WTC11 (cell line): Measurements from ENCODE around the gene ZMYND12. TPM values are rescaled to one million over a fixed set of nuclear protein-coding genes. Genes with fewer than 3 reads are reported as not detected.

Source experiments
- ATAC-seq: fragments of 200-7000 bp; cut with Tn5 transposase; 2 replicates; pipeline ENCODE4 v1.10.0; 2021; ENCODE audit warnings: mild to moderate bottlenecking, moderate library complexity
- CTCF ChIA-PET: fragments of 300-600 bp; sonication (Branson Sonifier 250); formaldehyde crosslinking; loops from one replicate; lab custom pipeline; 2021; ENCODE audit warnings: antibody characterized with exemption; lab: Charles Lee
- POLR2A ChIA-PET: fragments of 350-600 bp; sonication (Branson Sonifier 250); formaldehyde crosslinking; loops from one replicate; lab custom pipeline; 2021; ENCODE audit warnings: antibody characterized with exemption; lab: Charles Lee
- DNase-seq: peaks from one replicate; pipeline ENCODE4 v3.0.0; 2021; ENCODE audit warnings: low spot score
- H3K27ac Mint-ChIP-seq: 2 replicates; pipeline ENCODE4 v1.8.0; 2021; ENCODE audit warnings: mixed read lengths
- H3K27me3 Mint-ChIP-seq: 2 replicates; pipeline ENCODE4 v1.8.0; 2021; ENCODE audit warnings: low read depth, mild to moderate bottlenecking, moderate library complexity, mixed read lengths
- H3K36me3 Mint-ChIP-seq: 2 replicates; pipeline ENCODE4 v1.8.0; 2021; ENCODE audit warnings: mixed read lengths
- H3K4me1 Mint-ChIP-seq: 2 replicates; pipeline ENCODE4 v1.8.0; 2022; ENCODE audit warnings: mixed read lengths
- H3K4me3 Mint-ChIP-seq: 2 replicates; pipeline ENCODE4 v1.8.0; 2021; ENCODE audit warnings: mild to moderate bottlenecking, moderate library complexity, mixed read lengths
- H3K9me3 Mint-ChIP-seq: 2 replicates; pipeline ENCODE4 v1.8.0; 2021; ENCODE audit warnings: mixed read lengths
- AFF4 ChIP-seq: sonication (generic); formaldehyde crosslinking; IDR thresholded peaks from 2 replicates; pipeline ENCODE4 v1.8.1; 2023; ENCODE audit warnings: mild to moderate bottlenecking, missing genetic modification reagents, borderline replicate concordance
- CTCF ChIP-seq: fragments of 200-600 bp; IDR thresholded peaks from 2 replicates; pipeline ENCODE4 v1.8.0; 2022; ENCODE audit warnings: antibody characterized with exemption
- ERG ChIP-seq: fragments of 250-450 bp; sonication (Bioruptor Pico); IDR thresholded peaks from 2 replicates; pipeline ENCODE4 v1.8.0; 2021; ENCODE audit warnings: mild to moderate bottlenecking
- GRHL2 ChIP-seq: fragments of 250-450 bp; sonication (Bioruptor Pico); IDR thresholded peaks from 2 replicates; pipeline ENCODE4 v1.8.0; 2022; ENCODE audit warnings: mild to moderate bottlenecking, moderate library complexity; ENCODE audit not compliant: insufficient replicate concordance, severe bottlenecking
- JAZF1 ChIP-seq: fragments of 250-450 bp; sonication (Bioruptor Pico); IDR thresholded peaks from 2 replicates; pipeline ENCODE4 v1.9.0; 2021; ENCODE audit warnings: moderate library complexity, mild to moderate bottlenecking, inconsistent platforms
- MAX ChIP-seq: sonication (generic); formaldehyde crosslinking; IDR thresholded peaks from 2 replicates; pipeline ENCODE4 v1.8.0; 2022; ENCODE audit warnings: mild to moderate bottlenecking, missing genetic modification reagents
- NR1H2 ChIP-seq: sonication (generic); formaldehyde crosslinking; IDR thresholded peaks from 2 replicates; pipeline ENCODE4 v1.9.0; 2021; ENCODE audit warnings: mild to moderate bottlenecking, moderate library complexity, missing genetic modification reagents
- OVOL2 ChIP-seq: fragments of 250-450 bp; sonication (Bioruptor Pico); IDR thresholded peaks from 2 replicates; pipeline ENCODE4 v1.9.0; 2021; ENCODE audit warnings: mild to moderate bottlenecking, borderline replicate concordance
- PRRX2 ChIP-seq: fragments of 250-450 bp; sonication (Bioruptor Pico); IDR thresholded peaks from 2 replicates; pipeline ENCODE4 v1.8.0; 2021; ENCODE audit warnings: mild to moderate bottlenecking
- SMAD4 ChIP-seq: sonication (generic); formaldehyde crosslinking; IDR thresholded peaks from 2 replicates; pipeline ENCODE4 v1.8.0; 2022; ENCODE audit warnings: mild to moderate bottlenecking, missing genetic modification reagents
- SOX15 ChIP-seq: fragments of 250-450 bp; sonication (Bioruptor Pico); IDR thresholded peaks from 2 replicates; pipeline ENCODE4 v1.9.0; 2021; ENCODE audit warnings: mild to moderate bottlenecking
- STAT6 ChIP-seq: sonication (generic); formaldehyde crosslinking; conservative IDR thresholded peaks from 2 replicates; pipeline ENCODE4 v1.8.1; 2023; ENCODE audit warnings: mild to moderate bottlenecking, low read depth, missing genetic modification reagents, moderate library complexity
- TEAD1 ChIP-seq: sonication (generic); formaldehyde crosslinking; IDR thresholded peaks from 2 replicates; pipeline ENCODE4 v1.8.0; 2022; ENCODE audit warnings: mild to moderate bottlenecking, missing genetic modification reagents
- total RNA-seq: library from RNA; stranded (reverse); gene quantifications from 3 replicates; pipeline ENCODE4 v1.2.3, GENCODE V29; 2021

ZMYND12 gene
- total RNA-seq, 1 experiment from 2014 or later, result 0.63 TPM

- no peaks in the 10 kb centered on the region for H3K36me3 Mint-ChIP-seq
- peaks cover 36% of the 10 kb centered on the region for H3K4me1 Mint-ChIP-seq
- 0 out of 2 replicates have a peak, but pooled peaks cover 4% of the 10 kb centered on the region for H3K9me3 Mint-ChIP-seq
- ChIA-PET POLR2A (no interaction called here), CTCF (no interaction called here)
- no peak overlapping the region for H3K27ac Mint-ChIP-seq
- ATAC-seq (no peak), DNase-seq (no peak)
- no peak overlapping the region for H3K4me3 Mint-ChIP-seq
- no peaks in the 10 kb centered on the region for H3K27me3 Mint-ChIP-seq
- TF ChIP-seq SOX15 (CRISPR knock-in tag) (no peak), NR1H2 (CRISPR knock-in tag) (no peak), TEAD1 (CRISPR knock-in tag) (no peak), SMAD4 (CRISPR knock-in tag) (no peak), JAZF1 (CRISPR knock-in tag) (no peak), AFF4 (no peak), PRRX2 (CRISPR knock-in tag) (no peak)
Measured at GRCh38 chr1:42423681-42424080, 32.1 kb downstream of the ZMYND12 start.

- Mint-ChIP-seq H3K4me1 (peaks cover 45% of the 10 kb centered on the region), H3K27me3 (no peaks in the 10 kb centered on the region), H3K9me3 (0 out of 2 replicates have a peak, but pooled peaks cover 4% of the 10 kb centered on the region), H3K27ac (no peak overlapping the region), H3K4me3 (no peak overlapping the region)
- ATAC-seq (no peak), DNase-seq (no peak)
- ChIA-PET CTCF (interaction anchor here (0.8 kb wide), 1 partner anchor 57 kb away, joined by 3 read pairs; no protein-coding TSS in a partner anchor), POLR2A (no interaction called here)
- TF ChIP-seq MAX (CRISPR knock-in tag), result no peak
- TF ChIP-seq OVOL2, result no peak
- no peak for TF ChIP-seq ERG (CRISPR knock-in tag)
- no peak for TF ChIP-seq CTCF
- TF ChIP-seq STAT6 (CRISPR knock-in tag), result no peak
- TF ChIP-seq GRHL2 (CRISPR knock-in tag), result no peak
- no peak for TF ChIP-seq NR1H2 (CRISPR knock-in tag)
- no peak for TF ChIP-seq JAZF1 (CRISPR knock-in tag)
- TF ChIP-seq, all 79 proteins: peak for 0
- no peaks in the 10 kb centered on the region for H3K36me3 Mint-ChIP-seq
Measured at GRCh38 chr1:42422737-42423136, 33.1 kb downstream of the ZMYND12 start.
